Activated T-cell treated with anti-CD3 and anti-CD28 coated beads, Interleukin-2, amount 50 U/mL, for 48 hours (primary cell): ENCODE measurements around the gene RPH3AL.
"Not testable (repeated sequence)": the region's sequence is repeated elsewhere in the genome, so short reads cannot be mapped to it uniquely, and the experiment has no call there.

Source experiments
- DNase-seq, 2 experiments: peaks; one replicate each; pipeline ENCODE4 v3.0.0-alpha.2; 2020

RPH3AL gene

DNA sequence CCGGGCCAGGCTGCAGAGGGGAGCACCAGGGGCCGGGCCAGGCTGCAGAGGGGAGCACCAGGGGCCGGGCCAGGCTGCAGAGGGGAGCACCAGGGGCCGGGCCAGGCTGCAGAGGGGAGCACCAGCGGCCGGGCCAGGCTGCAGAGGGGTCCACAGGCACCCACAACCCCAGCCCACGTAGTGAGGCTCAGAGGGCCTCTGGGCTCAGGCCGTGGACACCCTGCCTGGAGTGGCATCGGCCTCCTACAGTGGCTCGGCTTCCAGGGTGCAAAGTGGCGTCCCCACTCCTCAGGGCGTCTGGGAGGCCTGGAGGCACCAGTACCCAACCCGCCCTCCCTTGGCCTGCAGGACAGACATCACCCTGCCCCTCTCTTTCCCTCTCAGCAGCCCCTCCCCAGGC, 180.7 kb downstream of the RPH3AL start:
- DNase-seq: no peak

DNA sequence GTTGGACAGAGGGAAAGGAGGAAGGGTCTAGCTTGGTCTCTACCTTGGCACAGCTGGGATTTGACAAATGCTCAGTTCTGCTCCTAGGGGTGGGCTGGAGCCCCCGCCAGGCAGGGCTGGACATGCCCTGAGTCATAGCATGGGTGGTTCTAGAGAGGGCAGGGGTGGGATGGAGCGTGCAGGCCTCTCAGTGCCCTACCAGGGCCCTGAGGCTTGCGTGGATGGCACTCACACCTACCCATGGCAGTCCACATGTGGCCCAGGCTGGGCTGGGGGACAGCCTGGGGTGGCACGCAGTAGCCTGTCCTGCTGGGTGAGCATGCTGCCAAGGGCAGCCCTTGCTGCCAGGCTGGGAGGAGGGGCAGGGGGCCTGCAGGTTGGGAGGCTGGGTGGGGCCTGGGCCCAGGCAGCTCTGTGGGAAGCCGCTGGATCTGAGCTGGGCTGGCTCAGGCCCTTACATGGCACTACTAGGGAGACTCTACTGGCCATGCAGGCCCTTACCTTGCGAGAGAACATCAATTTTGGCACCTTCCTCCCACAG, 182.4 kb downstream of the RPH3AL start:
- no peak for DNase-seq

GRCh38 chr17:168614-169013, 184.0 kb downstream of the RPH3AL start:
- DNase-seq: not testable (repeated sequence)

- DNase-seq: no peak
These were observed 186.7 kb downstream of the RPH3AL start for GRCh38 chr17:165939-166338.

DNA sequence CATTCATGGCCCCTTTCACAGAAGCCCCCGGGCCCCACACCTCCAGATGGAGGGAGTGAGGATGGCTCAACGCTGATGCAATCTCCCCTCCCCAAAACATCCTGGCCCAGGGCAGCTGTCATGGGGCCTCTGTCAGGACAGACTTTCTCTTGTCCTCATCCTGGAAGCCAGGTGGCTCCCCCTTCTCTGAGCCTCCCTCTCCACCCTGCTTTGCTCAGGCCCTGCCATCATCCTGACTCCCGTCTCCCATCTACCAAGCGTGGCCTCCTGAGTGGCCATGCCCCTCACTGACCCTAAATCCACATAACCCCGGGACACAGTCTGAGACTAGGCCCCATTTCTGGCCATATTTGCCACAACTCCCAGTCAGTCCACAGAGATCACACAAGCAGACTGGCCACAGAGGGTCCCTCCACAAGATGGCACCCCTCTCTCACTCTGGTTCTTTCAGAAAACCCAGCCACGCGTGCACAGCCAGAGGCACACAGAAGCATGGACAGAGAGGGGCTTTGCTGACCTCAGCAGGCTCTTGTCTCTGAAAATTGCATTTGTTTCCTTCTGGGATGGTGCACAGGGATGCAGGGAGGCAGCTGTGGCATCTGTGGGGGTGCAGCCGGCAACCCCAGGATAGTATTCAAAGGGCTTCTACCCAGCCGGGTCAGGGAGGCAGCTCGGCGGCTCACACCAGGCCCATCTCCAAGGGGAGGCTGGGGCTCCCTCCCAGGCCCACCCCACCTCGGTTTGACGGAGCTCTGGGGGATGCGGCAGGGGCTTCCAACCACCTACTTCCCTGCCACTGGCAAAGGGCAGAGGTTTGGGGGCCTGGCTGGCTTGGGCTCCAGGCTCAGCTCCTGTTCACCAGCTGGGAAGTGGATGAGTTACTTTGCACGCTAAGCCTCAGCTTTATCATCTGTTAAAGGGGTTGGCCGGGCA, 188.0 kb downstream of the RPH3AL start:
- no peak for DNase-seq

DNA sequence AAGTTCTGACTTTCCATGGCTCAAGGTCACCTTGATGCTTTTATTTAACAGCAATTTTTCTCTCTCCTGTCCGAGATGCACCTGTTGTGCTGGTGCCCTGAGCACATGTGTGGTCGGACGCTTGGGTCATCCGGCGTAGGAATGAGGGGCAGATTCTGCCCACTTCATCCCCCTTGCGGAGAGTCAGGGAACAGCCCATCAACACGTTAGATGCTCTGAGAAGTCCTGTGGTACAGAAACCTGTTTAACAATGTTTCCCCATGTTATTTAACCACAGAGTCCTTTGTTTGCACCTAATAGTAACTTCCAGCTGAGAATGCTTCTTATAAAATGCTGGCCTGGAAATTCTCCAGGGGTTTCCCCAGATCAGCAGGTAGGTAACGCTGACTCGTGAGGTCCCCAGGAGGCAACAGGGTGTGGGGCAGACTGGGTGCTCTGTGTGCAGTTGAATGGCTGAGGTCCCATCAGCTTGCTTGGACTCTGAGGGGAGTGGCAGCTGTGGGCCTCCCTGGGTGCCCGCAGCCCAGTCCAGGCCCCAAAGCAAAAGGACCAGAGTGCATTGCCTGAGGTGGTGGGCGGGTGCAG, 189.0 kb downstream of the RPH3AL start:
- DNase-seq: no peak

GRCh38 chr17:162689-163088, 189.9 kb downstream of the RPH3AL start:
- DNase-seq: no peak
